ENCODE measurements around the gene ITGB3.

Gene ITGB3

GRCh38 chr17:47231866-47232265 lies 21.8 kb upstream of the ITGB3 start:
- TF ChIP-seq CTCF (IDR thresholded peaks at IDR 0.05; ENCODE audit: low read depth, low read length): no peak
- no peak overlapping the region for H3K4me3 ChIP-seq (ENCODE audit: low read depth, low read length)

GRCh38 chr17:47232465-47232864 lies 21.2 kb upstream of the ITGB3 start:
- H3K4me3 ChIP-seq (ENCODE audit: low read depth, low read length): no peak overlapping the region
- no peak for TF ChIP-seq CTCF (IDR thresholded peaks at IDR 0.05; ENCODE audit: low read depth, low read length)

GRCh38 chr17:47235506-47235905 lies 18.1 kb upstream of the ITGB3 start:
- TF ChIP-seq CTCF (IDR thresholded peaks at IDR 0.05; ENCODE audit: low read depth, low read length): no peak
- H3K4me3 ChIP-seq (ENCODE audit: low read depth, low read length): no peak overlapping the region

GRCh38 chr17:47235923-47236322 lies 17.7 kb upstream of the ITGB3 start:
- no peak overlapping the region for H3K4me3 ChIP-seq (ENCODE audit: low read depth, low read length)
- no peak for TF ChIP-seq CTCF (IDR thresholded peaks at IDR 0.05; ENCODE audit: low read depth, low read length)

- no peak overlapping the region for H3K4me3 ChIP-seq (ENCODE audit: low read depth, low read length)
- no peak for TF ChIP-seq CTCF (IDR thresholded peaks at IDR 0.05; ENCODE audit: low read depth, low read length)
Measured at GRCh38 chr17:47237841-47238240, 15.8 kb upstream of the ITGB3 start.

- no peak for TF ChIP-seq CTCF (IDR thresholded peaks at IDR 0.05; ENCODE audit: low read depth, low read length)
- no peak overlapping the region for H3K4me3 ChIP-seq (ENCODE audit: low read depth, low read length)
Measured at GRCh38 chr17:47238321-47239010, 15.2 kb upstream of the ITGB3 start.

GRCh38 chr17:47239619-47239966 lies 14.0 kb upstream of the ITGB3 start:
- no peak overlapping the region for H3K4me3 ChIP-seq (ENCODE audit: low read depth, low read length)
- no peak for TF ChIP-seq CTCF (IDR thresholded peaks at IDR 0.05; ENCODE audit: low read depth, low read length)

Measured in WI38 (cell line).